Endothelial cell of umbilical vein (primary cell): ENCODE data around the gene MANEAL. TPM values are rescaled to one million over a fixed set of nuclear protein-coding genes. Genes with fewer than 3 reads are reported as not detected.

Experiments used
- BruUV-seq: library from RNA; stranded (reverse); fragments of 400-500 nt; replicated peaks from 2 replicates; lab custom pipeline; 2021; lab: Mats Ljungman, UMichigan
- CTCF ChIA-PET: fragments of 300-600, 350-600 bp; sonication (Branson Sonifier 250); formaldehyde crosslinking; loops from one replicate; lab custom pipeline; 2021; ENCODE audit warnings: antibody characterized with exemption, inconsistent platforms; lab: Charles Lee
- POLR2A ChIA-PET: fragments of 300-600, 350-600 bp; sonication (Branson Sonifier 250); formaldehyde crosslinking; loops from one replicate; lab custom pipeline; 2021; ENCODE audit warnings: antibody characterized with exemption, inconsistent platforms; lab: Charles Lee
- DNase-seq: peaks from one replicate; pipeline ENCODE4 v3.0.0-alpha.2; 2011; ENCODE audit warnings: low read depth, low spot score
- FAIRE-seq: peaks from 2 replicates; lab custom pipeline; 2011; peaks lifted over from hg19 to GRCh38; lab: Jason Lieb, UNC
- H2AFZ ChIP-seq: 2 replicates; pipeline ENCODE4 v1.6.0; 2012; ENCODE audit warnings: low read depth, low read length, control low read depth, inconsistent platforms
- H3K27ac ChIP-seq: 2 replicates; pipeline ENCODE4 v1.5.1; 2011; ENCODE audit warnings: low read depth, mild to moderate bottlenecking, control low read depth, low read length, moderate library complexity; ENCODE audit not compliant: insufficient read depth
- H3K27me3 ChIP-seq, 2 experiments: 2 replicates each; pipeline versions ENCODE4 v1.6.0 to v1.6.1; 2011; ENCODE audit warnings: low read length in 2 of 2, mixed read lengths in 1 of 2; ENCODE audit not compliant: control insufficient read depth in 2 of 2, insufficient read depth in 2 of 2
- H3K36me3 ChIP-seq, 2 experiments: 2 replicates in 1 of 2; 3 replicates in 1 of 2; pipeline ENCODE4 v1.5.1; 2011; ENCODE audit warnings: low read length in 2 of 2, mild to moderate bottlenecking in 1 of 2, moderate library complexity in 1 of 2; ENCODE audit not compliant: control insufficient read depth in 2 of 2, insufficient read depth in 2 of 2; ENCODE audit errors: extremely low read depth in 1 of 2
- H3K4me1 ChIP-seq: 3 replicates; pipeline ENCODE4 v1.5.1; 2011; ENCODE audit warnings: mild to moderate bottlenecking, low read length; ENCODE audit not compliant: control insufficient read depth, insufficient read depth; ENCODE audit errors: extremely low read depth
- H3K4me2 ChIP-seq: 2 replicates; pipeline ENCODE4 v1.6.1; 2011; ENCODE audit warnings: low read length, control low read depth, mixed read lengths; ENCODE audit not compliant: insufficient read depth
- H3K4me3 ChIP-seq, 3 experiments: fragments of 200-600 bp in 1 of 3; sonication (generic), shearing (Covaris generic) in 1 of 3; replicated peaks in 1 of 3; 2 replicates each; pipeline ENCODE4 v1.5.1; 2011 to 2016; ENCODE audit warnings: control low read depth in 3 of 3, low read length in 3 of 3, mild to moderate bottlenecking in 2 of 3, inconsistent platforms in 1 of 3, low read depth in 1 of 3, moderate library complexity in 1 of 3; ENCODE audit not compliant: insufficient read depth in 1 of 3
- H3K79me2 ChIP-seq: 2 replicates; pipeline ENCODE4 v1.6.0; 2012; ENCODE audit warnings: low read length, inconsistent platforms; ENCODE audit not compliant: control insufficient read depth, insufficient read depth
- H3K9ac ChIP-seq: replicated peaks from 2 replicates; pipeline ENCODE3; 2011; ENCODE audit warnings: low read length, control low read depth; ENCODE audit not compliant: insufficient read depth; ENCODE audit errors: extremely low read depth
- H3K9me1 ChIP-seq: replicated peaks from 3 replicates; pipeline ENCODE4 v1.6.0; 2011; ENCODE audit warnings: mild to moderate bottlenecking, low read length; ENCODE audit not compliant: control insufficient read depth, insufficient read depth; ENCODE audit errors: extremely low read depth
- H3K9me3 ChIP-seq: replicated peaks from 2 replicates; pipeline ENCODE4 v1.5.1; 2012; ENCODE audit warnings: low read length, inconsistent platforms; ENCODE audit not compliant: control insufficient read depth, insufficient read depth
- H4K20me1 ChIP-seq: replicated peaks from 2 replicates; pipeline ENCODE3; 2011; ENCODE audit warnings: mild to moderate bottlenecking, low read length; ENCODE audit not compliant: control insufficient read depth, insufficient read depth; ENCODE audit errors: extremely low read depth
- CTCF ChIP-seq, 2 donors: IDR thresholded peaks; 1 replicate in 1 of 2; 2 replicates in 1 of 2; pipeline ENCODE4 v1.5.1; 2011; ENCODE audit warnings: low read length in 2 of 2, mild to moderate bottlenecking in 2 of 2, moderate library complexity in 2 of 2, control low read depth in 1 of 2, inconsistent platforms in 1 of 2, low read depth in 1 of 2; ENCODE audit not compliant: insufficient read depth in 1 of 2; ENCODE audit errors: extremely low read depth in 1 of 2
- FOS ChIP-seq: IDR thresholded peaks from 2 replicates; pipeline ENCODE4 v1.6.1; 2011; ENCODE audit warnings: mild to moderate bottlenecking, low read length, moderate library complexity, borderline replicate concordance; ENCODE audit not compliant: insufficient read depth
- GATA2 ChIP-seq: IDR thresholded peaks from 2 replicates; pipeline ENCODE4 v1.7.0; 2011; ENCODE audit warnings: low read depth, mild to moderate bottlenecking, moderate library complexity, mixed read lengths, low read length; ENCODE audit not compliant: insufficient read length, insufficient read depth
- JUN ChIP-seq: IDR thresholded peaks from 2 replicates; pipeline ENCODE4 v1.6.1; 2011; ENCODE audit warnings: borderline replicate concordance, low read depth; ENCODE audit not compliant: insufficient read length, insufficient read depth
- MYC ChIP-seq: IDR thresholded peaks from one replicate; pipeline ENCODE4 v1.6.1; 2011; ENCODE audit warnings: mild to moderate bottlenecking, low read depth, low read length
- POLR2A ChIP-seq: IDR thresholded peaks from 2 replicates; pipeline ENCODE4 v1.6.1; 2012; ENCODE audit warnings: low read depth, mild to moderate bottlenecking, control low read depth, low read length
- POLR2AphosphoS5 ChIP-seq: IDR thresholded peaks from 2 replicates; pipeline ENCODE4 v1.6.1; 2012; ENCODE audit warnings: low read depth, mild to moderate bottlenecking, control low read depth, low read length, moderate library complexity; ENCODE audit not compliant: insufficient read depth
- dilution Hi-C: fragments of 300-500 bp; cut with MboI; formaldehyde crosslinking; loops from one replicate; pipeline ENCODE4 v1.15.0; 2019; ENCODE audit warnings: low sequenced_read_pairs; ENCODE audit not compliant: extremely low pct_ligation_motif_present
- intact Hi-C: fragments of 100-400 bp; cut with micrococcal nuclease; formaldehyde crosslinking; loops from one replicate; pipeline ENCODE4 v1.10.0; 2022
- polyA plus RNA-seq, 4 experiments: library from polyadenylated mRNA; depleted of rRNA in 3 of 4; stranded (reverse) in 3 of 4; unstranded in 1 of 4; fragments of >200 nt; gene quantifications; 2 replicates each; pipeline versions ENCODE4 v1.2.1 to v1.2.3, GENCODE V29; 2011 to 2012; ENCODE audit warnings: missing spikeins in 1 of 4
- total RNA-seq: library from RNA; stranded (reverse); gene quantifications from 2 replicates; pipeline ENCODE4 v1.2.3, GENCODE V29; 2021

MANEAL gene
- total and polyA plus RNA-seq, 2 donors (not counting 3 experiments of a cell fraction or from before 2014, with no cell fraction given), result 0.66 to 1.3 TPM

- H3K79me2 ChIP-seq, result no peaks in the 10 kb centered on the region
- no peaks in the 10 kb centered on the region for H3K9me1 ChIP-seq
- no peak for DNase-seq
- H3K36me3 ChIP-seq, result peaks cover 14 to 16% of the 10 kb centered on the region in 2 experiments
- intact Hi-C loops, result no loop called here
- dilution Hi-C loops, result no loop called here
- no peaks in the 10 kb centered on the region for H4K20me1 ChIP-seq
- TF ChIP-seq POLR2A, result no peak
- TF ChIP-seq GATA2, result no peak
- no peak for TF ChIP-seq JUN
- no peak for TF ChIP-seq CTCF (IDR thresholded peaks at IDR 0.05; ENCODE audit: extremely low read depth in 1 of 2, insufficient read depth in 1 of 2, low read depth in 1 of 2, low read length in 2 of 2)
- TF ChIP-seq POLR2AphosphoS5, result no peak
- no peak for TF ChIP-seq MYC
- no peak for TF ChIP-seq FOS
- H2AFZ ChIP-seq, result no peak overlapping the region
- ChIA-PET CTCF (interaction anchor here (0.7 kb wide), 1 partner anchor 28 kb away, joined by 3 read pairs; the partner anchor contains the start of gene MTF1), POLR2A (no interaction called here)
- BruUV-seq, result no TSS peak
- H3K27ac ChIP-seq, result no peak overlapping the region
- FAIRE-seq, result no peak
- H3K9me3 ChIP-seq, result no peaks in the 10 kb centered on the region
- H3K4me2 ChIP-seq, result no peak overlapping the region
- H3K9ac ChIP-seq, result no peak overlapping the region
- no peak overlapping the region for H3K4me3 ChIP-seq
- no peaks in the 10 kb centered on the region for H3K27me3 ChIP-seq
- H3K4me1 ChIP-seq, result no peaks in the 10 kb centered on the region
Measured at GRCh38 chr1:37831109-37831508, 37.5 kb downstream of the MANEAL start.
